Stimulated activated CD4-positive, alpha-beta T cell treated with anti-CD3 and anti-CD28 coated beads, Interleukin-4, amount 100 ng/mL, for 48 hours (primary cell): Measurements from ENCODE around the gene VPS8.
"Not testable (repeated sequence)": the region's sequence is repeated elsewhere in the genome, so short reads cannot be mapped to it uniquely, and the experiment has no call there.

Source experiments
- DNase-seq, 2 donors: peaks; one replicate each; pipeline ENCODE4 v3.0.0-alpha.2; 2020; ENCODE audit warnings: low read depth in 2 of 2

VPS8 gene

DNA sequence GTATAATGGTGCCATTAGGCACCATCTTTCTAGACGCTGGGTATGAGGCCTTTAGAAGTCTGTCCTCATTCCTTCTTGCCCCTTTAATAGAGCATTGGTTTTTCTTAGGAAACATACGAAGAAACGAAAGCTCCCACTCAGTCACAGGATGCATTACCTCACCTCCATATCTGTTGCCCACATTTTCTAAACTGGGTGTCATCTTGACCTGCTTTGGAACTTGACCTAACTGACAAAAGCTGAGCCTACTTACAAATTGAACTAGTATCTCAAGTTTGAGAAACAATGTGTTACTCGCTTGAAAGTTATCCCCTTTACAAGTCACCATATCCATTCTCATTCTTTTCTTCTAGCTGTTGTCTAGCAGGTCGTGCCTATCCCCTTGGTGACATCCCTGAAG is 102.7 kb downstream of the VPS8 start:
- no peak for DNase-seq

DNA sequence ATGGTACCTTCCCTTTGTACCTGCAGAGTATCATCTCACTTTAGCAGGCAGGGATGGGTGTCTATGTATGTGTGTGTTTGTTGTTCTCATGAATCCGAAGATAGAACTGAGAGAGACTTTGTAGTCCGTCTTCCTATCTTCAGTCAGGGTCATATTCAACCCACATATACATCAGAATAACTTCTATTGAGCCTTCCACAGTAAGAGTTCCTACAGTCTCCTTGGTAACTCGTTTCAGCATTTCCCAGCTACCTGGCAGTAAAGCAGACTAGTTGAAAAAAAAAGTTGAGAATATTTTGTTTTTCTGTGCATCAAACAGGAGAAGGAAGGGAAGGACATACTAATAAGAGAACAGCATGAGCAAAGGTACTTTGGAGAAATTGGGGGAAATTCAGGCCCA is 106.8 kb downstream of the VPS8 start:
- DNase-seq, result no peak

DNA sequence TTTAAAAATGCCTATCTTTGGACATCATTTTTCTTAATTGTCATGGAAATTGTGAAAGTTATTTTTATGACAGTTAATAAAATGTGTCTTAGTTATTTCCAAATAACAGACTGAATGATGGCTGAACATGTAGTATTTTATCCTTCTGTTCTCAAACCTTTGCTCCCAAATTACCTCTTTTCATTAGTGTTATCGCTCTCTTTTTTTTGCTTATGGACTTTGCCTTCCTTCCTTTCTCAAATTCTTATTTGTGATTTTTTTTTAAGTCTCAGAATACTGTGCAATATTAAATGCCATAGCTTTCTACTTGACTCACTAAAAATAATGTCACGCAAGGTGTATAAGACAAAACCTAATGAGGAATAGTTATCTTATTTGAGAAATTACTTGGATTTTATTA is 107.7 kb downstream of the VPS8 start:
- DNase-seq, result no peak

DNA sequence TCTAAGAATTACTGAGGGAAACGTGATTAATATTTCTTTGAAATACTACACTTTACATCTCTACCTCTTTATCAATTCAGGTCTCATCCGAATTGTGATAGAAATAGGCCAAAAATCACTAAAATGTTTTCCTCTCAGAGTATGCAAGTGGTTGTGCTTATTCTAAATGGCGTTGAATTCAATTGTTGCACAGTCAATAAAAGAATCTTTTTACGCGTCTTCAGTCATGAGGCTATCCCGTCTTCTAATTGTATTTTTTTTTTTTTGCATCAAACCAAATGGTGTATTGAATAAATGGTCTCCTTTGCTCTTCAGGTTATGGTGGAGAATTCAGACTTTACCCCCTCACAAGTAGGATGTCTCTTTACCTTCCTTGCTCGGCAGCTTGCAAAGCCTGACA is 112.6 kb downstream of the VPS8 start:
- no peak for DNase-seq

DNA sequence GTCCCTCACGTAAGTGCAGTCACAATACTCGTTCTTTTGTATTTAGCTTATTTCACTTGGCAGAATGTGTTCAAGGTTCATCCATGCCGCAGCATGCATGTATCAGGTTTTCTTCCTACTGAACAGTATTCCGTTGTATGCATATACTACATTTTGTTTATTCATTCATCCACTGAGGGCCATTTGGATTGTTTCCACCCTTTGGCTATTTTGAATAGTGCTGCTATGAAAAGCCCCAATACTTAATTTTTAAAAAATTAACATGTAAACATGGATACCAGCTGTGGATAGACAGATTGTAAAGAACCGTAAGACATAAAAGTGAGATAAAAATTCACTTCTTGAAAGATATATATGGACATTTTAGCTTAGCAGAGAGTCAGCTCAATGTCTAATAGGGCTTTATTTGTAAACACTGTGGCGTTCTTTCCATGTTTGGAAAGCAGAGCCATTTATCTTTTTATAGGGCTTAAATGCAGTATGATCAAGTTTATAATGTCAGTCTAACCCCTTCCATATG is 115.9 kb downstream of the VPS8 start:
- no peak for DNase-seq

- no peak for DNase-seq
These were observed 120.8 kb downstream of the VPS8 start for GRCh38 chr3:184932777-184933176.

GRCh38 chr3:184937611-184938010 is 125.6 kb downstream of the VPS8 start:
- no peak for DNase-seq

GRCh38 chr3:184941408-184941807 is 129.4 kb downstream of the VPS8 start:
- no peak for DNase-seq

DNA sequence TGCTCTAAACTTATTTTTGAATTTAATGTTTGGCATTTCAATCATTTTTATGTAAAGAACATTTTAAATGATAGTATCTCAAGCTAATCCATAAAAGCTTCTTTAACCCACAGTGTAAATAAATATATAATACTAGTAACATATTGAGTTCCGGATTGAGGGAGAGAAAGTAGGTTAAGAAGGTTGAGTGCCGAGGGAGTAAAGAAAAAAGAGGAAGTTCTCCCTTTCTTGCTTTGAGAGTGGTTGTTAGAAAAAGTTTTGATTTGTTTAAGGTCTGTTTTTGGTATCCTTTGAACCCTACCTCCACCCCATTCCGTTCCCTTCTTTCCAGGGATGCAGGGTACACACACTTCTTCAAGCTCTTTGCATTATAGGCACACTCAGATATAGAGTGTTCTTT is 130.8 kb downstream of the VPS8 start:
- no peak for DNase-seq

- DNase-seq, result no peak
These were observed 132.3 kb downstream of the VPS8 start for GRCh38 chr3:184944241-184944640.

DNA sequence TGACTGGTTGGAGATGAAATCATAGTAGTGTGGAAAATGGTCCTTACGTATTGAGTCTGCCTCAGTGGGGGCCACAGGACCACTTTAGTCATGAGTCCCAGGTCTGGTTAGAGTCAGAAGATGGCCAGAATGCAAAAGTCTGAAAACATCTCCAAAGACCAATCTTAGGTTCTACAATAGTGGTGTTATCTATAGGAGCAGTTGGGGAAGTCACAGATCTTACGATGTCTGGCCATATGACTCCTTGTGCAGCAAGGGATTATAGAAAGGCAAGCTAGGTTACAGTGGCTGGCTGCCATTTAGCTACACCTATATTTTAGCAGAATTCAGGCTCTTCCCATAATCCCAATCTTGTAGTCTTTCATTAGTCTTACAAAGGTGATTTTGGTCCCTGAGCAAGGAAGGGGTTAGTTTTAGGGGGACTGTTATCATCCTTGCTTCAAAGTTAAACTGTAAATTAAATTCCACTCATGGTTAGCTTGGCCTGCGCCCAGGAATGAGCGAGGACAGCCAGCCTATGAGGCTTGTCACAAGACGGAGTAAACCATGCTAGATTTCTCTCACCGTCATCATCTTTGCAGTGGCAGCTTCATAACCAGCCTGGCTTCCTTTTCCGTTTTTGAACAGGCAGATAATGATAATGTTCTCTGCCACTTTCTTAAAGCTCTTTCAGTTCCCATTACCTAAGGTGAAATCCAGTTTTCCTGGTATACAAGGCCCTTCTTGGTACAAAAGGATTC is 134.1 kb downstream of the VPS8 start:
- DNase-seq, result no peak

GRCh38 chr3:184946917-184947316 is 135.0 kb downstream of the VPS8 start:
- DNase-seq, result no peak

- DNase-seq, result no peak
These were observed 137.4 kb downstream of the VPS8 start for GRCh38 chr3:184949251-184949965.

- DNase-seq, result not testable (repeated sequence)
These were observed 138.8 kb downstream of the VPS8 start for GRCh38 chr3:184950816-184951215.

GRCh38 chr3:184952671-184953070 is 140.7 kb downstream of the VPS8 start:
- no peak for DNase-seq

DNA sequence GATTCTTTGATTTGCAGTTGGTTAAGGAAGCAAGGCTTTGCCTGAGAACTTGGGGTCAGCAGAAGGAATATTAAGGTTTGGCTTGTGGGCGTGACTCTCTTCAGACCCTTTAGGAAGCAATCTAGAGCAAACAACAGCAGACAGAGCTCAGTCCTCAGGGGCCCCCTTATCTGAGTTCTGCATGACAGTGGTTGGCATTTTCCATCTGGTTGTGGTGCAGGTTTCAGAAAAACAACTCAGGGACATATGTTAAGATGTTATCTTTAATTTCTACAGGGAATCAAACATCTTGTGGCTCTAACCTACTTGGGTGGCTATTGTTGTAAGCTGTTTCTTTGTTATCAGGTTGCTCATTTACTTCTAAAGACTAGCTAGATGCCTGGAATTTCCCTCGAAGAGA is 141.4 kb downstream of the VPS8 start:
- no peak for DNase-seq

DNA sequence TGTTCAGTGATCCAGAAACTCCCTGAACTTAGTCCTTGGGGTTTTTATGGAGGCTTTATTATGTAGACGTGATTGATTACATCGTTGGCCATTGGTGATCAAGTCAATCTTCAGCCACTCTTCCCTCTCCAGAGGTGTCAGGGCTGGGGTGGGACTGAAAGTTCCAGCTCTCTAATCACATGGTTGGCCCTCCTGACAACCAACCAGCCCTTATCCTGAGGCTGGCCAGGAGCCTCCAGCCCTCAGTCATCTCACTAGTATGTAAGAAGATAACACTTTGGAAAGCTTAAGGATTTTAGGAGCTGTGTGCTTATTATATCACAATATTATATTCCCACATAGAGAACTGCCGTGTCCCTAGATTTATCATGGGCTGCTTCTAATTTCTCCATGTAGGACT is 142.3 kb downstream of the VPS8 start:
- no peak for DNase-seq

GRCh38 chr3:184954851-184955250 is 142.9 kb downstream of the VPS8 start:
- DNase-seq, result not testable (repeated sequence)

DNA sequence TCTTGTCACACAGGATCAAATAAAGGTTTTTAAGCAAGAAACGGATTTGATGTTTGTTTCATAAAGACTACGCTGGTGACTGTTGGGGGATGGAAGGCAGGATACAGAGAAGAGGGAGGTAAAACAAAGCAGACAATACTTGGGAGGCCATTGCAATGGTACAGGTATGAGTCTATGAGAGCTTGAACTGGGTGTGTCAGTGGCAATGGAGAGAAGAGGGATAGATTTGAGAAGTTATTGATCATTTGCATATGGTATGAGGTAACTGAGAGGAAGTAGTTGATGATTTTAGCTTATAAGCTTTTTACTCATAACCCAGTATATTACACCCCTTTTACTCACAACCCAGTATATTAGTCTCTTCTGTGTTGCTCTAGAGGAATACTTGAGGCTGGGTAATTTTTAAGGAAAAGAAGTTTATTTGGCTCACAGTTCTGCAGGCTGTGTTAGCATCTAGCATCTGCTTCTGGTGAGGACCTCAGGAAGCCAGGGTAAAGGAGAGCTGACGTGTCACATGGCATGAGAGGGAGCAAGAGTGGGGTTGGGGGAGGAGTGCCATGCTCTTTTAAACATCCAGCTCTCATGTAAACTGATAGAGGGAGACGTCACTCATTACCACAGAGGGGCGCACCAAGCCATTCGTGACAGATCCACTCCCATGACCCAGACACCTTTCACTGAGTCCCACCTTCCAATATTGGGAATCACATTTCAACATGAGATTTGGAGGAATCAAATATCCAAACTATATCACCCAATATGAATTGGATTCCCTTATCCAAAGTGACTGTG is 153.9 kb downstream of the VPS8 start:
- no peak for DNase-seq

GRCh38 chr3:184968115-184968514 is 156.1 kb downstream of the VPS8 start:
- no peak for DNase-seq

GRCh38 chr3:184970186-184970585 is 158.2 kb downstream of the VPS8 start:
- no peak for DNase-seq

DNA sequence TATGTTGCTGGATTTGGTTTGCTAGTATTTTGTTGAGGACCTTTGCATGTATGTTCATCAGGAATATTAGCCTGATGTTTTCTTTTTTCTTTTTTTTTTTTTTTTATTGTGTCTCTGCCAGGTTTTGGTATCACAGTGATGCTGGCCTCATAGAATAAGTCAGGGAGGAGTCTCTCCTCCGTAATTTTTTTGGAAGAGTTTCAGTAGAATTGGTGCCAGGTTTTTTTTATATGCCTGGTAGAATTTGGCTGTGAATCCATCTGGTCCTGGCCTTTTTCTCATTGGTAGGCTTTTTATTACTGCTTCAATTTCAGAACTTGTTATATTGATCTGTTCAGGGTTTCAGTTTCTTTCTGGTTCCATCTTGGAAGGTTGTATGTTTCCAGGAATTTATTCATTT is 165.8 kb downstream of the VPS8 start:
- DNase-seq, result no peak
